Lower leg skin (tissue), 4 donors: ENCODE results near the gene CMPK2. TPM values are rescaled to one million over a fixed set of nuclear protein-coding genes. Genes with fewer than 3 reads are reported as not detected.

ENCODE experiments used
- DNase-seq, 2 donors: peaks; one replicate each; pipeline ENCODE4 v3.0.0-alpha.2; 2019; ENCODE audit warnings: low spot score in 2 of 2
- H3K4me3 ChIP-seq: fragments of 200-600 bp; sonication (generic); 2 replicates; pipeline ENCODE4 v1.5.1; 2017; ENCODE audit warnings: mild to moderate bottlenecking, low read depth; ENCODE audit not compliant: poor library complexity, severe bottlenecking
- CTCF ChIP-seq, 3 donors: fragments of 450-650 bp; IDR thresholded peaks; one replicate each; pipeline ENCODE4 v1.5.1; 2016; ENCODE audit warnings: antibody characterized with exemption in 3 of 3, mild to moderate bottlenecking in 3 of 3, moderate library complexity in 2 of 3
- POLR2A ChIP-seq, 2 donors: fragments of 450-650 bp; IDR thresholded peaks; one replicate each; pipeline ENCODE4 v1.6.1; 2016 to 2017; ENCODE audit warnings: antibody characterized with exemption in 2 of 2, mild to moderate bottlenecking in 1 of 2, moderate library complexity in 1 of 2
- WGBS, 2 donors: methylation state at CpG; one replicate each; pipeline ENCODE4 v1.1.5; 2018; 5-methylcytosine and 5-hydroxymethylcytosine counted together
- intact Hi-C: fragments of 100-400 bp; cut with DNase I; formaldehyde crosslinking; loops from one replicate; pipeline ENCODE4 v1.15.0; 2023; ENCODE audit warnings: low total_unique reads
- total RNA-seq, 4 donors: library from RNA; depleted of rRNA; stranded (reverse); fragments of >200 nt; gene quantifications; one replicate each; pipeline ENCODE4 v1.1.0, GENCODE V29; 2016

Gene CMPK2
- total RNA-seq, 4 donors from 2014 or later = 0.30 to 3.7 (median 2.3) TPM

- TF ChIP-seq POLR2A (IDR thresholded peaks at IDR 0.05) (no peak), CTCF (IDR thresholded peaks at IDR 0.05) (no peak)
- intact Hi-C loops = no loop called here
- no peak overlapping the region for H3K4me3 ChIP-seq
- 80 to 94% methylated on average over 2 of the region's 2 CpGs for WGBS, 2 donors
- DNase-seq = no peak
Observed at GRCh38 chr2:6885551-6885950, 19.8 kb upstream of the CMPK2 start.

GRCh38 chr2:6883448-6884122, 17.9 kb upstream of the CMPK2 start:
- intact Hi-C loops = no loop called here
- no peak for TF ChIP-seq POLR2A (IDR thresholded peaks at IDR 0.05)
- no peak for TF ChIP-seq CTCF (IDR thresholded peaks at IDR 0.05)
- WGBS, 2 donors = 52 to 57% methylated on average over 7 of the region's 7 CpGs
- no peak for DNase-seq
- H3K4me3 ChIP-seq = no peak overlapping the region

- intact Hi-C loops = no loop called here
- WGBS, 2 donors = 91% methylated on average over 5 of the region's 5 CpGs
Observed at GRCh38 chr2:6881516-6881915, 15.8 kb upstream of the CMPK2 start.

GRCh38 chr2:6881046-6881445, 15.3 kb upstream of the CMPK2 start:
- no peak overlapping the region for H3K4me3 ChIP-seq
- 76 to 86% methylated on average over 1 of the region's 1 CpG for WGBS, 2 donors
- DNase-seq = no peak
- intact Hi-C loops = no loop called here
- TF ChIP-seq CTCF (IDR thresholded peaks at IDR 0.05) (no peak), POLR2A (IDR thresholded peaks at IDR 0.05) (no peak)

More at GRCh38 chr2:6881516-6881915, 15.8 kb upstream of the CMPK2 start:
- no peak overlapping the region for H3K4me3 ChIP-seq
- TF ChIP-seq CTCF (IDR thresholded peaks at IDR 0.05) (no peak), POLR2A (IDR thresholded peaks at IDR 0.05) (no peak)
- DNase-seq = no peak

GRCh38 chr2:6880200-6880733, 14.6 kb upstream of the CMPK2 start:
- no peak for DNase-seq
- WGBS, 2 donors = 81% methylated on average over 2 of the region's 2 CpGs
- no peak overlapping the region for H3K4me3 ChIP-seq
- no peak for TF ChIP-seq POLR2A (IDR thresholded peaks at IDR 0.05)
- no peak for TF ChIP-seq CTCF (IDR thresholded peaks at IDR 0.05)
- intact Hi-C loops = no loop called here

- TF ChIP-seq CTCF (IDR thresholded peaks at IDR 0.05) (no peak), POLR2A (IDR thresholded peaks at IDR 0.05) (no peak)
- WGBS, 2 donors = 76 to 86% methylated on average over 2 of the region's 2 CpGs
Observed at GRCh38 chr2:6879011-6879410, 13.3 kb upstream of the CMPK2 start.

More at GRCh38 chr2:6879011-6879410, 13.3 kb upstream of the CMPK2 start:
- no peak for DNase-seq
- intact Hi-C loops = no loop called here
- no peak overlapping the region for H3K4me3 ChIP-seq
